Endodermal cell (in vitro differentiated cells): Measurements from ENCODE around the gene ATP1B1. TPM values are rescaled to one million over a fixed set of nuclear protein-coding genes. Genes with fewer than 3 reads are reported as not detected.

Source experiments
- DNase-seq: peaks from one replicate; pipeline ENCODE4 v3.0.0-alpha.2; 2017
- H3K27ac ChIP-seq: 2 replicates; pipeline ENCODE4 v1.5.1; 2013; ENCODE audit warnings: mild to moderate bottlenecking, low read depth, low read length, moderate library complexity
- H3K27me3 ChIP-seq: 2 replicates; pipeline ENCODE4 v1.6.1; 2013; ENCODE audit warnings: mild to moderate bottlenecking, low read length, moderate library complexity; ENCODE audit not compliant: insufficient read depth, control insufficient read depth, poor library complexity, severe bottlenecking
- H3K36me3 ChIP-seq: 2 replicates; pipeline ENCODE4 v1.7.0; 2013; ENCODE audit warnings: mild to moderate bottlenecking, low read length, moderate library complexity; ENCODE audit not compliant: control insufficient read depth, insufficient read depth
- H3K4me1 ChIP-seq: one replicate; pipeline ENCODE4 v1.7.0; 2013; ENCODE audit warnings: low read length; ENCODE audit not compliant: control insufficient read depth, insufficient read depth
- H3K4me3 ChIP-seq: 2 replicates; pipeline ENCODE4 v1.5.1; 2013; ENCODE audit warnings: mild to moderate bottlenecking, low read length, moderate library complexity
- H3K9ac ChIP-seq: 2 replicates; pipeline ENCODE4 v1.6.1; 2013; ENCODE audit warnings: mild to moderate bottlenecking, low read length, moderate library complexity; ENCODE audit not compliant: poor library complexity, severe bottlenecking; ENCODE audit errors: extremely low read depth
- H3K9me3 ChIP-seq: 2 replicates; pipeline ENCODE4 v1.6.1; 2013; ENCODE audit warnings: mild to moderate bottlenecking, low read length, moderate library complexity; ENCODE audit not compliant: control insufficient read depth
- H3K27ac Mint-ChIP-seq: 2 replicates; pipeline ENCODE4 v1.8.0; 2020; ENCODE audit warnings: mixed read lengths
- H3K27me3 Mint-ChIP-seq: 2 replicates; pipeline ENCODE4 v1.8.0; 2021; ENCODE audit warnings: mild to moderate bottlenecking, mixed read lengths; ENCODE audit not compliant: insufficient read depth
- H3K36me3 Mint-ChIP-seq: 2 replicates; pipeline ENCODE4 v1.8.0; 2020; ENCODE audit warnings: low read depth, mixed read lengths
- H3K4me1 Mint-ChIP-seq: 2 replicates; pipeline ENCODE4 v1.8.0; 2020; ENCODE audit warnings: mixed read lengths
- H3K4me3 Mint-ChIP-seq: 2 replicates; pipeline ENCODE4 v1.8.0; 2020; ENCODE audit warnings: mild to moderate bottlenecking, moderate library complexity, mixed read lengths
- H3K9me3 Mint-ChIP-seq: 2 replicates; pipeline ENCODE4 v1.8.0; 2020; ENCODE audit warnings: mild to moderate bottlenecking, mixed read lengths
- CTCF ChIP-seq: fragments of 200-600 bp; sonication (generic); conservative IDR thresholded peaks from 2 replicates; pipeline ENCODE4 v1.5.0; 2021; ENCODE audit warnings: antibody characterized with exemption, mild to moderate bottlenecking
- WGBS, 2 experiments: methylation state at CpG; one replicate each; pipeline versions ENCODE4 v1.1.5 to v1.1.7; 2013; ENCODE audit warnings: missing lambda C conversion rate in 2 of 2, mixed read lengths in 1 of 2; ENCODE audit not compliant: insufficient coverage in 1 of 2, insufficient read length in 1 of 2; 5-methylcytosine and 5-hydroxymethylcytosine counted together
- total RNA-seq, 2 donors: library from RNA; stranded (reverse); fragmentation: NEBNext Ultra II Directional in 1 of 2; extraction: Animal tissue kit (Norgen Biotek cat#: 25700) in 1 of 2; gene quantifications; 2 replicates in 1 of 2; 3 replicates in 1 of 2; pipeline ENCODE4 v1.2.1, GENCODE V29; 2021

ATP1B1 gene
- total RNA-seq, 2 donors from 2014 or later = 49.9 to 56.3 TPM

- no peak for DNase-seq
- no peak overlapping the region for H3K9ac ChIP-seq
- no peaks in the 10 kb centered on the region for H3K36me3 ChIP-seq
- no peak for TF ChIP-seq CTCF
- Mint-ChIP-seq H3K27ac (peak overlapping the region; percentile 7), H3K4me3 (no peak overlapping the region), H3K9me3 (no peaks in the 10 kb centered on the region), H3K27me3 (no peaks in the 10 kb centered on the region), H3K36me3 (no peaks in the 10 kb centered on the region), H3K4me1 (peaks cover 13% of the 10 kb centered on the region)
- H3K27me3 ChIP-seq = no peaks in the 10 kb centered on the region
- H3K9me3 ChIP-seq = no peaks in the 10 kb centered on the region
- 89 to 100% methylated on average over 2 to 4 of the region's 4 CpGs for WGBS, 2 experiments
- H3K4me1 ChIP-seq = peaks cover 2% of the 10 kb centered on the region
- H3K4me3 ChIP-seq = no peak overlapping the region
- H3K27ac ChIP-seq = no peak overlapping the region
Observed at GRCh38 chr1:169150641-169151337, 44.3 kb downstream of the ATP1B1 start.

DNA sequence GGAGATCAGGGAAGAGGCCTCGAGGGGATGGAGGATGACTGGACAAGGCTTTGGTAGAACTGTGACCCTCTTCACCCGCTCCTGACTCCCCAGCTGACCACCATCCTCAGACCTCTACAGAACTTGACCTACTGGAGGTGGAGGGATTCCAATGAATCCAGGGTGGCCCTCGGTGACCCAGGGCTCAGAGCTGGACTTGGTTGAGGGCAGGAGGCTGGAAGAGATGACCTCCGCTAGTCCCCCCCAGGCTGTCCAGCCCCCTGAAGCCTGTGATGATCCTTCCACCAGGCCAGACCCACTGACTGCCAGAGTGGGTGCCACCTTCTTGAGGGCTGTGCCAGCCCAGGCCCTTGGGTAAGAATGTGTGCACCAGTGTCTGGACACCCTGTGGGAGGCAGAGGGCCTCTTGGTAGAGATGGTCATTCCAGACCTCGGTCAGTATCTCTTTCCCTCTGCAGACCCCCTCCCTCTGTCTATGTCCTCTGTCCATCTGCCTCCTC lies 44.9 kb downstream of the ATP1B1 start:
- H3K36me3 Mint-ChIP-seq = no peaks in the 10 kb centered on the region
- no peaks in the 10 kb centered on the region for H3K27me3 Mint-ChIP-seq
- Histone ChIP-seq H3K27me3 (no peaks in the 10 kb centered on the region), H3K4me1 (peaks cover 2% of the 10 kb centered on the region), H3K4me3 (no peak overlapping the region), H3K9me3 (no peaks in the 10 kb centered on the region), H3K36me3 (no peaks in the 10 kb centered on the region), H3K27ac (no peak overlapping the region), H3K9ac (no peak overlapping the region)
- no peak overlapping the region for H3K27ac Mint-ChIP-seq
- WGBS, 2 experiments = 91 to 100% methylated on average over 1 to 5 of the region's 5 CpGs
- no peaks in the 10 kb centered on the region for H3K9me3 Mint-ChIP-seq
- H3K4me1 Mint-ChIP-seq = peaks cover 12% of the 10 kb centered on the region
- TF ChIP-seq CTCF = no peak
- DNase-seq = no peak
- H3K4me3 Mint-ChIP-seq = no peak overlapping the region

- Mint-ChIP-seq H3K27me3 (no peaks in the 10 kb centered on the region), H3K27ac (no peak overlapping the region), H3K9me3 (no peaks in the 10 kb centered on the region), H3K36me3 (no peaks in the 10 kb centered on the region), H3K4me3 (no peak overlapping the region), H3K4me1 (no peaks in the 10 kb centered on the region)
- no peak for TF ChIP-seq CTCF
- WGBS, 2 experiments = 90% methylated on average over 1 of the region's 1 CpG; no CpG with 5 or more reads in 1 of the 2 experiments
- DNase-seq = no peak
- Histone ChIP-seq H3K27me3 (no peaks in the 10 kb centered on the region), H3K4me1 (no peaks in the 10 kb centered on the region), H3K9ac (no peak overlapping the region), H3K36me3 (no peaks in the 10 kb centered on the region), H3K4me3 (no peak overlapping the region), H3K9me3 (no peaks in the 10 kb centered on the region), H3K27ac (no peak overlapping the region)
Observed at GRCh38 chr1:169155675-169156074, 49.2 kb downstream of the ATP1B1 start.
